Stimulated activated effector memory CD8-positive, alpha-beta T cell treated with anti-CD3 and anti-CD28 coated beads, Interleukin-12 subunit alpha, Interleukin-12 subunit beta, amount 100 ng/mL, for 72 hours (primary cell): ENCODE measurements around the gene CEP85L.
A peak's percentile ranks its signal among the peaks of the same experiment; 100 is the strongest.

Experiments used
- ATAC-seq: fragments of 150-1000 bp; cut with Tn5 transposase; 2 replicates; pipeline ENCODE4 v1.10.0; 2021
- DNase-seq, 2 donors: peaks; one replicate each; pipeline ENCODE4 v3.0.0; 2021 to 2022; ENCODE audit warnings: low spot score in 2 of 2
- H3K27ac Mint-ChIP-seq: one replicate; pipeline ENCODE4 v1.8.0; 2022; ENCODE audit warnings: mild to moderate bottlenecking, mixed read lengths
- H3K36me3 Mint-ChIP-seq: one replicate; pipeline ENCODE4 v1.8.0; 2022; ENCODE audit warnings: mild to moderate bottlenecking, mixed read lengths
- H3K4me1 Mint-ChIP-seq: one replicate; pipeline ENCODE4 v1.8.0; 2022; ENCODE audit warnings: mixed read lengths
- H3K4me3 Mint-ChIP-seq: one replicate; pipeline ENCODE4 v1.8.0; 2022; ENCODE audit warnings: mild to moderate bottlenecking, mixed read lengths
- H3K9me3 Mint-ChIP-seq: one replicate; pipeline ENCODE4 v1.8.0; 2022; ENCODE audit warnings: mixed read lengths

Gene CEP85L

DNA sequence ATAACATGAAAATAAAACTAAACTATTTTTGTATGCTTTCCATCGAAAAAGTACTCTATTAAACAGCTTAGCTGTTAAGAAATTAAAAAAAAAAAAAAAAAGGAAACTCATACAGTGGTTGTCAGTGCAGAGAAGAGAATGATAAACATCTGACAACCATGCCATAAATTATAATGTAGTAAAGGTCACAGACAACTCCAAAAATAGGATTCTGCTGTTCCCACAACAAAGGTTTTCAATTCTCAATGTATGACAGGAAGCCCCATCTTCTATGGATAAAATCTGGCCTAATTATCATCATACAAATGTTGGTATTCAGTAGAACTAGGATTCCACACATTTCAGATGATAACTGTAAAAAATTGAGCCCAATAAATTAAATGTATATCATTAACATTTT lies 98.3 kb downstream of the CEP85L start:
- DNase-seq (no peak), ATAC-seq (no peak)
- no peaks in the 10 kb centered on the region for H3K9me3 Mint-ChIP-seq
- peaks cover 23% of the 10 kb centered on the region for H3K4me1 Mint-ChIP-seq
- H3K27ac Mint-ChIP-seq = no peak overlapping the region
- no peak overlapping the region for H3K4me3 Mint-ChIP-seq
- peaks cover 22% of the 10 kb centered on the region for H3K36me3 Mint-ChIP-seq

DNA sequence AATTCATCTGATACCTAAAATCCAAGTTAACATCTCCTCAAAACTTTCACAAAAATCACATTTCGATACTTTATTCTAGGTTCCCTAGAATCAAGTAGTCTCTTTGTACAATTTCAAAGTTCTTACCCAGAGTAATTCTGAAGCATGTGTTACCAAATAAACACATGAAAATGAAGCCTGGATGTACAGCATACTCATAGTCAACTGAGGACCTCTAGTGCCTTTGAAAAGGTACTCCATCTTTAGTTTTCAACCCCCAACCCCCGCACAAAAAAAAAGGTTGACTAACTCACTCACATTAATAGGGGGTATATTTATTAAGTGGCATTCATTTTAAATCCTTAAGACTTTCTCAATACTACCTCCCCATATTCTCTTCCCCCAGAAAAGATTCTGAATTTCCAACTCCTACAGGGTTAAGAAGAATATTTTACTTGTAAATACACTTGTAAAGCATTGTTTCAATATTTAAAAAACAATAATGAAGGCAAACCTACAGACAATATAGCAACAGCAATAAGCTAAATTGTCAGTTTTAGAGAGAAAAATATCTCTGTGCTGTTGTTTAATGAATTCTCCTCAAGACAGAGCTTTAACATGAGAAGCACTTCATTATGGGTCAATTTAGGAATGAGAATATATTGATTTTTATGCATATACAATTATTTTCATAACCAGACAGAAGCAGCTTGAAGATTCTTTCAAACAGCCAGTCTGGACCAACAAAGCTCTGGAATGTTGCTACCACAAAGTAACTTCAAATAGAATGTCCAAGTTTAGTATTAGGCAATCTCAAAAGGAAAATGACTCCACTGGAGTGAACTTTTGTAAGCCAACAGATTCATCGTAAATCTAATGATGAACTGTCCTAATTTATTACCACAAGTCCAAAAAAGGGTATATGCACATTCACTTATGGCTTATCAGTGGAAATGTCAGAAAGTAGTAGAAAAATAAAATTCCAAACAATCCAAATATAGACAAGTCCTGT lies 100.0 kb downstream of the CEP85L start:
- Mint-ChIP-seq H3K27ac (no peak overlapping the region), H3K4me1 (peaks cover 18% of the 10 kb centered on the region), H3K9me3 (no peaks in the 10 kb centered on the region), H3K36me3 (peaks cover 19% of the 10 kb centered on the region), H3K4me3 (no peak overlapping the region)
- DNase-seq (no peak), ATAC-seq (peak; percentile 81)

DNA sequence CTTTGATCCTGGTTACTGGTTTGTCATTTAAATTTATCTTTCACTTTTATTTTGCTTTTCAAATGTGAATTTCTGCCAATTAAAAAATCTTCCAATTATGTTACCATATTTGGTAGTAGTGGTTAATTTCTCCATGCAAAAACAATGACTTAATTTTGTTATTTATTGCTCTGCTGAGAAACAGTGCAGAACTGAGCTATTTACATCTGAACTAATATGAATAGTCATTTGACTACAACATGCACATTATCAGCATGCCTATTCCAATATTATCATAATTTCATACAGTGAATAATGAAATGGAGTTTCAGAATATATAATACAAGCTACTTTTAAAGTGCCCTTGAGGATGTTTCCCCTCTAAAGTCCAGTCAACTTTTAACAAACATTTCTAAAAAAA lies 102.8 kb downstream of the CEP85L start:
- Mint-ChIP-seq H3K36me3 (no peaks in the 10 kb centered on the region), H3K27ac (no peak overlapping the region), H3K9me3 (no peaks in the 10 kb centered on the region), H3K4me1 (peaks cover 32% of the 10 kb centered on the region), H3K4me3 (no peak overlapping the region)
- DNase-seq (no peak), ATAC-seq (no peak)

DNA sequence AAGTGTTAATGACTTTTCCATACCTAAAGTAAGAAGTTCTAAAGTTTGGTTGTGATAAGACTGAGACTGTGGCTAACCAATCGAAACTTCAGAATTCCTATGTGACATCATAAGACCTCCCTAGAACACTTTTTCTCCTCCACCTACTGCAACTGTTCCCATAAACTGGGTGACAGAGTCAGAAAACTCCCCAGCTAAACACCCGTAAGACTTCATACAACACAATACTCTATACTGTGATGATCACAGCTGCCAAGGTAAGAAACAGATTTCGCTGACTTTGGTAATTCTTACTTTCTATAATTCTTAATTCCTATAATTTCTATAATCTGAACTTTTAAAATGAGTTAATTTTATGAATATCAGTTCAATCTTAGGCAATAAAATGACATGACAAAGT lies 103.3 kb downstream of the CEP85L start, which contains the start of gene PLN:
TSS of gene PLN (plus strand) at position 161 of the 400 bp plus-strand sequence. CDS start 10,626 bp downstream, outside the sequence.
- H3K4me1 Mint-ChIP-seq = peaks cover 32% of the 10 kb centered on the region
- H3K36me3 Mint-ChIP-seq = no peaks in the 10 kb centered on the region
- peak within 1 kb of the TSS; percentile 30 for H3K27ac Mint-ChIP-seq

DNA sequence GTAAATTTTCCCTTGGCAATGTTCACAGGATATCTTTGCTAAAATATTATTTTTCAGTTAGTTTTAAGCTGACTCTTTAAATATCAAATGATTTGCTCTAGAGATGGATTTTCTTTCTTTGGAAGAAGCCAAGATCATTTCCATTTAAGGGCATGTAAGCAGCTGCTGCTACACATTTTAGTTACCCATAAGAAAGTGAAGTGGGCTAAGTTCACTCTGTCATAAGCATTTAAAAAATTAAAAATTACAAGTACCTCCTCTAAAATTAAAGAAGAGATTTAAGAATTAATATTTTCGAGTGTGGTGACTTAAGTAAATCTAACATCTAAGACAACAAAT lies 104.5 kb downstream of the CEP85L start:
- no peaks in the 10 kb centered on the region for H3K9me3 Mint-ChIP-seq
- peak overlapping the region; percentile 30 for H3K27ac Mint-ChIP-seq
- no peaks in the 10 kb centered on the region for H3K36me3 Mint-ChIP-seq
- peaks cover 37% of the 10 kb centered on the region for H3K4me1 Mint-ChIP-seq
- ATAC-seq (no peak), DNase-seq (no peak)
- no peak overlapping the region for H3K4me3 Mint-ChIP-seq

More for the DNA sequence above, 103.3 kb downstream of the CEP85L start, which contains the start of gene PLN:
- Mint-ChIP-seq H3K9me3 (no peaks in the 10 kb centered on the region), H3K4me3 (no peak within 1 kb of the TSS)
- ATAC-seq (no peak), DNase-seq (no peak)

DNA sequence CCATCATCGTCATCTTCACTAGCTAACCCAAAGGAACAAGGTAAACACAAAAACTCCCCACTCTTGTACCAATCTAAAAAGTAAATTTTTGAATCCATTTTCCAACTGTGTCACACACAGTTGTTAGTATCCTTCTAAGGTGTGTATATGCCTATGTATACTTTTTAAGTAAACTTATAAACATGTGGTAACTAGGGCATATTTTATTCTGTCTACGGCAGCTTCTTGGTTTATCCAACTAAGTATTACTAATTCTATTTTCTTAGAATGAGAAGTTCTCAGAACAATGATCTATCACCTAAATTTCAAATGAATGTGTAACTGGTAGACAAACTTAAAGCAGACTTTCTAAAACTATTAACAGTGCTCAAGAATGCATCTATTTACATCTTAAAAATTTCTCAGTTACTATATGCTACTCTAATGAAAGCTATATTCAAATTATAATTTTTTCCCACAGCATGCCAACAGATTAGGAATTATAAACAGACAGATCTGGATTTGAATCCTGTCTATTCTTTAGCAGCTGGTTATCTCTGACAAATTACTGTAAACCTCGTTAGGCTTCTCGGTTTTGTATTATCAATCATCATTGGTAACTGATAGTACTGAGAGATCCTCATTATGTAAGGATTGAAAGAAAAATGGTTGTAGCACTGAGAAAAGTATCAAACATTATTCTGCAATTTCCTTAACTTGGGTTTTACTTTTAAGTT lies 105.1 kb downstream of the CEP85L start:
- peaks cover 36% of the 10 kb centered on the region for H3K4me1 Mint-ChIP-seq
- peak; percentile 89 for ATAC-seq
- no peaks in the 10 kb centered on the region for H3K9me3 Mint-ChIP-seq
- H3K4me3 Mint-ChIP-seq = no peak overlapping the region
- no peak for DNase-seq
- H3K27ac Mint-ChIP-seq = peak overlapping the region; percentile 30
- no peaks in the 10 kb centered on the region for H3K36me3 Mint-ChIP-seq

DNA sequence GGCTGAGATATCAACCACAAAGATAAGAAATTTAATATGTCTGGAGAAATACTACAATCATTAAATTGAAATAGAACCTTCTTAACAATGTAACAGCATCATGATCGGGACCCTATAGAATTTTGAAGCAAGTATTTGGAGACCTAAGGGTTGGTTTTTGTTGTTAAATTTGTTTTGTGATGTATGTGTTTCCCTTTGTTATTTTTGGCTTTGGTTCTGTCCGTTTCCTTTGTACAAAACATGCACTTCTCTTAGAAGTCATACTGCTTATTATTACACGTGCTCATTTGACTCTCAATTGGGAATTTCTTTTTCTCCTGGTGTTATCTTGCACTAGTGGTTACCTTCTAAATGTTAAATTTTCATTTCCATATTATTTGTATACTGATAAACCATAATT lies 107.3 kb downstream of the CEP85L start:
- Mint-ChIP-seq H3K4me3 (no peak overlapping the region), H3K36me3 (no peaks in the 10 kb centered on the region), H3K4me1 (peaks cover 28% of the 10 kb centered on the region), H3K27ac (no peak overlapping the region), H3K9me3 (no peaks in the 10 kb centered on the region)
- DNase-seq = no peak
- ATAC-seq = no peak

DNA sequence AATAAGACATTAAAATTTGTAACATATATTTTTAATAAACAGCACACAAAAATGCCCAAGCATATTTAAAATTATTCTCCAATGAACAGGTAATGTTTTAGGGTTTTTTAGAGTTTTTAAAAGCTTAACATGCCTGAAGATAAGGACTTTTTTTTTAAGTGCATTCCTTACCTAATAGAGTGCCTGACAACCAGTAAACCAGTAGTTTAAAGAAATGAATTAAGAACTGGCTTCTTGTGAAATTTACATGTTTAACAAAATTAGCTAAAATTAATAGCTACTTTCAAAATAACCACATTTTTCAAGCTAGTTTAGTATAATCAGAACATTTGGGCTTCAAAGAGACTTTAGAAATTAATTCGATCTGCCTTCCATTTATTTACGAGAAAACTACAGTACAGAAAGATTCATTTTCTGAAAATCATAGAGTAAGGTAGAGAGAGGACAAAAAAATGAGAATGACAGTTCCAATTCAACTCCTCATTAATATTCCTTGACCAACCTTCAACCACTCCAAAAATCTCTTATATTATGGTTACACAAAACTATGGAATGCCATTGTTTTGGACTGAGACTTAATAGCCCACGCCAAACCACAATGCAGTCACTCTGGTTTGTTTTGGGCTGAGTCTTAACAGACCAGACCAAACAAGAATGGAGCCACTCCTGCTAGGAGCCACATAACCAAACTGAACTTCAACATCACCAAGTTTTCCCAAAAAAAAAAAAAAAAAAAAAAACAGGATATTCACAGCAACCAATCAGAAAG lies 109.0 kb downstream of the CEP85L start:
- H3K27ac Mint-ChIP-seq = peak overlapping the region; percentile 16
- H3K4me3 Mint-ChIP-seq = no peak overlapping the region
- DNase-seq (no peak), ATAC-seq (no peak)
- H3K9me3 Mint-ChIP-seq = no peaks in the 10 kb centered on the region
- peaks cover 19% of the 10 kb centered on the region for H3K4me1 Mint-ChIP-seq
- no peaks in the 10 kb centered on the region for H3K36me3 Mint-ChIP-seq

DNA sequence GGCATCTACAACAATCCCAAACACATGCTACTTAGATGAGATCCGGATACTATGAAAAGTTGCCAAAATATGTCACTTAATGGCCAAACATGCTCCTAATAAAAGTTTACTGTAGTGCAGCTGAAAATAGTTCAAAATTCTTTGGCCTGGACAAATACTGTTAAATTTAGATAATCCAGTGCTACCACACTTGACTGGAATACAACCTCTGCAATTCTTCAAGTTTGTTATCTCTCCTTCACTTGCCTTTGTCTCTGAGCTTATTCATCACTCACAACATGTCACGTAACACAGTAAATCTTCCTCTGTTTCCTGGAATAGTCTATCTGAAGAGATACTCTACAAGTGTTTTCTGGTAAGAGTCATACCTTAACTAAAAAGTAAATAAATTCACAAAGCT lies 113.8 kb downstream of the CEP85L start:
- no peak overlapping the region for H3K4me3 Mint-ChIP-seq
- H3K9me3 Mint-ChIP-seq = no peaks in the 10 kb centered on the region
- H3K27ac Mint-ChIP-seq = no peak overlapping the region
- H3K36me3 Mint-ChIP-seq = no peaks in the 10 kb centered on the region
- H3K4me1 Mint-ChIP-seq = peaks cover 3% of the 10 kb centered on the region
- ATAC-seq (no peak), DNase-seq (no peak)

DNA sequence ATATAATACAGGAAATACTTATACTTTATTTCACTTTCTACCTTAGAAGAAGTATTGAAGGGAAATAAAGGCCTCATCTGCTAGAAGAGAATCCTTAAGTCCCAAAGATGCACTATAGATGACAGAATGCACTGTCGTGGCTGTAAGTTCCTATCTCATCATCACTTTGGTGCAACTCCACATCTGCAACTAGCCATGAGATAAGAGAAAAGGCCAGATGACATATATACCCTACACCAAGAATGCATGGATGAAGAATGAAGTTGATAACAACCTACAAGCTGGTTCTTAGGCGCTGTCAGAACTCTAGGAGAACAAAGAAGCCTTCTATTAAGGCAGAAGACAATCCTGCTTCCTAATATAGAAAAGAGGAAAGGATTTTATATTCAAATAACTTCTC lies 114.9 kb downstream of the CEP85L start:
- H3K36me3 Mint-ChIP-seq = no peaks in the 10 kb centered on the region
- DNase-seq (no peak), ATAC-seq (no peak)
- H3K4me1 Mint-ChIP-seq = peaks cover 6% of the 10 kb centered on the region
- H3K27ac Mint-ChIP-seq = no peak overlapping the region
- H3K4me3 Mint-ChIP-seq = no peak overlapping the region
- no peaks in the 10 kb centered on the region for H3K9me3 Mint-ChIP-seq

DNA sequence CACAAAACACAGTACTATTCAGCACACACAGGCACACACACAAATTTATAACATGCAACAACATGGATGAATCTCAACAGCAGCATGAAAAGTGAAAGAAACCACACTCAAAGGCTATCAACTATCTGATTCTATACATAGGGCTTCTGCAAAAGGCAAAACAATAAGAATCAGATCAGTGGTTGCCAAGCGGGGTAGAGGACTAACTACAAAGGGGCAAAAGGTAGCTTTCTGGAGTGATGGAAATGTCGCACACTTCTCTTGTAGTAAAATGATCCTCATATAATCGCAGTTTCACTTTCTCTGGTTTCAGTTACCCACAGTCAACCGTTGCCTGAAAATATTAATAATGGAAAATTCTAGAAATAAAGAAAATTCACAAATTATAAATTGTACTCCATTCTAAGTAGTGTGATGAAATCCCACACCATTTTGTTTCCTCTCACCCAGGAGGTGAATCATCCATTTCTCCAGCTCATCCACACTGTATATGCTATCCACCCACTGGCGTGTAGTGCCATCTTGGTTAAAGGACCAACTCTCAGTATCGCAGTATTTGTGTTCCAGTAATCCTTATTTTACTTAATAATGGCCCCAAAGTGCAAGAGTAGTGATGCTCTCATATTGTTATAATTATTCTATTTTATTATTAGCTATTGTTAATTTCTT lies 116.1 kb downstream of the CEP85L start:
- Mint-ChIP-seq H3K4me3 (no peak overlapping the region), H3K36me3 (no peaks in the 10 kb centered on the region), H3K27ac (no peak overlapping the region), H3K9me3 (peaks cover 3% of the 10 kb centered on the region), H3K4me1 (peaks cover 9% of the 10 kb centered on the region)
- ATAC-seq = no peak
- no peak for DNase-seq

DNA sequence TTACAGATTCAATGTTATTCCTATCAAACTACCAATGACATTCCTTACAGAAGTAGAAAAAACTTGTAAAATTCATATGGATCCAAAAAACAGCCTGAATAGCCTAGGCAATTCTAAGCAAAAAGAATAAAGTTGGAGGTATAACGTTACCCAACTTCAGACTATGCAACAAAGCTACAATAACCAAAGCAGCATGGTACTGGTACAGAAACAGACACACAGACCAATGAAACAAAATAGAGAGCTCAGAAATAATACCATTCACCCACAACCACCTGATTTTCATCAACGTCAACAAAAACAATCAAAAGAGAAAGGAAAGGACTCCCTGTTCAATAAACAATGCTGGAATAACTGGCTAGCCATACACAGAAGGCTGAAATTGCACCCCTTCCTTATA lies 120.4 kb downstream of the CEP85L start:
- H3K36me3 Mint-ChIP-seq = no peaks in the 10 kb centered on the region
- no peak overlapping the region for H3K4me3 Mint-ChIP-seq
- ATAC-seq = no peak
- H3K27ac Mint-ChIP-seq = no peak overlapping the region
- DNase-seq = no peak
- peaks cover 25% of the 10 kb centered on the region for H3K4me1 Mint-ChIP-seq
- H3K9me3 Mint-ChIP-seq = peaks cover 3% of the 10 kb centered on the region

DNA sequence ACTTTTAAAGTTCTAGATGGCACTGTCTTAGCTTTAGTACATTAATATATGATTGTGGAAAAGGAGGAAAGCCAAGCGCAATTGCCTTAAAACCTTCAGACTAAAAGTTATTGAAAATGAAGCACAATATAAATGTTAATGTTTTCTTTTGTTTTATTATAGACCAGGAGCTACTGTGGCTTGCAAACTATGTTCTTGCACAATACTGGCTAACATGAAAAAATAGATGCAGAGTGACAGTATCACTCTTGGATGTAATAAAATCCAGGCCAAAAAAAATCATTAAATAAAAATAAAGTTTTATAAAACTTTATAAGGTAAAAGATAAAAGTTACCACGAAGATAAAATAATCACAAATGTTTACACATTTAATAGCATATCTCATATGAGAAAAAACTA lies 121.6 kb downstream of the CEP85L start:
- peaks cover 37% of the 10 kb centered on the region for H3K4me1 Mint-ChIP-seq
- ATAC-seq (no peak), DNase-seq (no peak)
- H3K27ac Mint-ChIP-seq = no peak overlapping the region
- H3K9me3 Mint-ChIP-seq = peaks cover 3% of the 10 kb centered on the region
- H3K4me3 Mint-ChIP-seq = no peak overlapping the region
- peaks cover 4% of the 10 kb centered on the region for H3K36me3 Mint-ChIP-seq

DNA sequence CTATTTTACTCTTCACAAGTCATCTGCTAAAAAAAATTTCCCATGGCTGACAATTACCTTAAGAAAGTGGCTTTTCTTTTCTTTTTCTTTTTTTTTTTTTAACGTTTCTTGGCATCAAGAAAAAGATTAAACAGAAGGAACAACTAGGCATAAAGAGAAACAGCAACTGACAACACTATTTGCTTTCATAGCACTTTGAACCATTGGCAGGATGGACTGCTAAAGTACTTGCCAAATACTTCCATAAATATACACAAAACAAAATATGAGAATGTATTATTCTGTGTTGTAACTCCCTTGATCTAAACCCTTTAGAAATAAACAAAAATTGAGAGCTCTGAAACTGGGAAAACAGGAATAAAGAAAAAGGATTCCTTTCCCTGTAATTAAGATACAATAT lies 123.3 kb downstream of the CEP85L start:
- Mint-ChIP-seq H3K36me3 (peaks cover 10% of the 10 kb centered on the region), H3K4me1 (peaks cover 41% of the 10 kb centered on the region), H3K27ac (no peak overlapping the region), H3K9me3 (peaks cover 3% of the 10 kb centered on the region), H3K4me3 (no peak overlapping the region)
- DNase-seq (no peak), ATAC-seq (no peak)
